ENCODE data around the gene HPCAL1. TPM values are rescaled to one million over a fixed set of nuclear protein-coding genes. Genes with fewer than 3 reads are reported as not detected.
A peak's percentile ranks its signal among the peaks of the same experiment; 100 is the strongest.

The HPCAL1 gene
- total and polyA plus RNA-seq, 2 donors (not counting 1 experiment from before 2014, with no cell fraction given) = 60.3 to 65.1 TPM

- CTCF ChIA-PET = interaction anchor here (0.7 to 6.9 kb wide), 11 partner anchors 10 to 465 kb away, joined by 3 to 95 read pairs (median 4); partner anchors contain the start of genes HPCAL1 and RRM2
- Histone ChIP-seq H3K9ac (ENCODE audit: low read length) (peak overlapping the region; percentile 61), H2AFZ (ENCODE audit: insufficient read depth, low read depth, low read length, poor library complexity, severe bottlenecking) (peak overlapping the region; percentile 79)
These were observed 146.1 kb downstream of the HPCAL1 start for GRCh38 chr2:10448576-10449485.

More at GRCh38 chr2:10448576-10449485, 146.1 kb downstream of the HPCAL1 start:
- Mint-ChIP-seq H3K4me3 (peak overlapping the region; percentile 64), H3K27me3 (no peaks in the 10 kb centered on the region), H3K27ac (peak overlapping the region; percentile 85), H3K9me3 (ENCODE audit: insufficient read depth) (no peaks in the 10 kb centered on the region), H3K4me1 (peaks cover 36% of the 10 kb centered on the region)
- Histone ChIP-seq H3K36me3 (replicated peaks in 1 of 2; ENCODE audit: control extremely low read depth in 1 of 2, control insufficient read depth in 1 of 2, extremely low read depth in 1 of 2, insufficient read depth in 2 of 2, low read length in 1 of 2) (peaks cover 3 to 11% of the 10 kb centered on the region in 2 experiments), H4K20me1 (ENCODE audit: control insufficient read depth, insufficient read depth, low read length, poor library complexity, severe bottlenecking) (peaks cover 36% of the 10 kb centered on the region), H3K4me1 (ENCODE audit: control insufficient read depth in 2 of 2, insufficient read depth in 2 of 2, low read length in 2 of 2) (peaks cover 44 to 51% of the 10 kb centered on the region in 2 donors), H3K4me2 (replicated peaks; ENCODE audit: low read depth, low read length, poor library complexity, severe bottlenecking) (peak overlapping the region; percentile 86), H3K27me3 (replicated peaks in 1 of 4; ENCODE audit: control extremely low read depth in 1 of 4, control insufficient read depth in 3 of 4, insufficient read depth in 4 of 4, low read length in 3 of 4) (no peaks in the 10 kb centered on the region), H3K27ac (ENCODE audit: low read length in 2 of 2) (peak overlapping the region; percentile 94 to 97), H3K9me3 (ENCODE audit: control extremely low read depth in 1 of 3, control insufficient read depth in 2 of 3, insufficient read depth in 1 of 3, low read length in 2 of 3) (peaks cover 0 to 5% (median 0%) of the 10 kb centered on the region in 3 donors), H3K79me2 (ENCODE audit: control insufficient read depth, insufficient read depth, low read length) (peaks cover 38% of the 10 kb centered on the region), H3K4me3 (ENCODE audit: control extremely low read depth in 1 of 5, extremely low read depth in 1 of 5, insufficient read depth in 1 of 5, low read depth in 2 of 5, low read length in 4 of 5) (peak overlapping the region; percentile 15 to 68 (median 57))
- ATAC-seq (ENCODE audit: low read depth) (peak; percentile 61), DNase-seq (peak; percentile 96)
- under 1% methylated on average over 70 of the region's 73 CpGs for WGBS (ENCODE audit: insufficient coverage)
- POLR2A ChIA-PET = interaction anchor here (0.7 to 4.2 kb wide), 9 partner anchors 13 to 149 kb away, joined by 3 to 34 read pairs (median 5); partner anchors contain the start of gene HPCAL1
- TF ChIP-seq CTCF (IDR thresholded peaks at IDR 0.05) (no peak), EZH2 (IDR thresholded peaks at IDR 0.05; ENCODE audit: borderline replicate concordance, insufficient read depth, low read depth, low read length, poor library complexity, severe bottlenecking) (no peak)
- intact Hi-C loops (cut with micrococcal nuclease) = loop anchor here (1.0 to 10.0 kb wide), 12 partner anchors 44 to 1306 kb away; partner anchors contain the start of genes ADAM17, CPSF3, GRHL1 and ITGB1BP1
